ENCODE measurements around the gene IMMP2L.
A peak's percentile ranks its signal among the peaks of the same experiment; 100 is the strongest.
"Not testable (repeated sequence)": the region's sequence is repeated elsewhere in the genome, so short reads cannot be mapped to it uniquely, and the experiment has no call there.

The IMMP2L gene

DNA sequence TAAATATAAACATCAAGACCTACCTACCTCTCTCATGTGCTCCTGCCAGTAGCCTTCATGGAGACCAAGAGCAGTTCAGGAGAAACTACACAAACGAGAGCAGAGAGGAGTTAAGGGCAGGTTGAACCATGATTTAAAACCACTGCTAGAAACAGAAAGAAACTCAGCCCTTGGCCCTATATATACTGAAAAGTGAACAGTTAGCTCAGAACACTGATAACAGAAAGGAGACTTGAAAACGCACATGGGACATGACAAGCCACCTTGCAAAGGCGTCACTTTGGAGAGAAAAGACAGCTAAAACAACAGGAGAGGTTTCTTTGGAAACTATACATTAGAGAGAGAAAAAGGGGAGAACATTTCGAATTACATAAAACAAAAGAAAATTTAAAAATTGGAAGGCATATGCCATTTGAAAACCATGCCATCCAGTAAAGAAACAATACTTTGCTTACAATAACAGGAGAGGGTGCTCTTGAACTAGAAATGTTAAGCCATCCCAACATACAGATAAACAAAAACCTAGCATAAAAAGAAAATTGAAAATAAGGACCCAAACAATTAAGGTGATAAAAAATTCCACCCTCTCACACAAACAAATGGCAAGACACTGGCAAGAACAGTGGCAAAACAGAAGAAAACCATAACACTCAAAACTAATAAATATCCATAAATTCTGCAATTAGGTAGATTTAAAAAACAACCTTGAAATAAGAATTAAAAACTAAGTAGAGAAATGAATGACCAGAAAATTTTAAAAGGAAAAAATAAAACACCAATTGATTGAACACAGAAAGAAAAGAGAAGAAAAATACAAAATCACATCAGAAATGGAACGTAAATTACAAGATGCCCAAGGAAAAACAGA, 232.7 kb downstream of the IMMP2L start:
- no peak overlapping the region for H3K27ac ChIP-seq

DNA sequence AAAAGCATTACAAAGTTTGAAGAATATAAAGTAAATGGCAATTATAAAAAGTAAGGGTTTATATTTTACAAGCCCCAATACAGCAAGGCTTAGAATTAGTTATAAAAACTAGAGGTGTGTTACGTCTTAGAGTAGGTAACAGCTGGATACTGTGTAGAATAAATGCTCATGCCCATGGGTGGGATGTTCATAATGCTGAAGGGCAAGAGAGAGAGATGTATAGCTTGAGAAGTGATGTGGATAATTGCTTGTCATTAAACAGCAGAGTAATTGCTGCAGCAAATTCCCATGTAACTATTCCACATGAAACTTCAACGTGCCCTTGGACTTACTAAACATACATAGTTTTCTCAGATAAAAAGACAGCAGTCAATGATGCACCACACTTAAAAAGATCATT, 233.8 kb downstream of the IMMP2L start:
- TF ChIP-seq, protein P1, sequence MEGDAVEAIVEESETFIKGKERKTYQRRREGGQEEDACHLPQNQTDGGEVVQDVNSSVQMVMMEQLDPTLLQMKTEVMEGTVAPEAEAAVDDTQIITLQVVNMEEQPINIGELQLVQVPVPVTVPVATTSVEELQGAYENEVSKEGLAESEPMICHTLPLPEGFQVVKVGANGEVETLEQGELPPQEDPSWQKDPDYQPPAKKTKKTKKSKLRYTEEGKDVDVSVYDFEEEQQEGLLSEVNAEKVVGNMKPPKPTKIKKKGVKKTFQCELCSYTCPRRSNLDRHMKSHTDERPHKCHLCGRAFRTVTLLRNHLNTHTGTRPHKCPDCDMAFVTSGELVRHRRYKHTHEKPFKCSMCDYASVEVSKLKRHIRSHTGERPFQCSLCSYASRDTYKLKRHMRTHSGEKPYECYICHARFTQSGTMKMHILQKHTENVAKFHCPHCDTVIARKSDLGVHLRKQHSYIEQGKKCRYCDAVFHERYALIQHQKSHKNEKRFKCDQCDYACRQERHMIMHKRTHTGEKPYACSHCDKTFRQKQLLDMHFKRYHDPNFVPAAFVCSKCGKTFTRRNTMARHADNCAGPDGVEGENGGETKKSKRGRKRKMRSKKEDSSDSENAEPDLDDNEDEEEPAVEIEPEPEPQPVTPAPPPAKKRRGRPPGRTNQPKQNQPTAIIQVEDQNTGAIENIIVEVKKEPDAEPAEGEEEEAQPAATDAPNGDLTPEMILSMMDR (conservative IDR thresholded peaks at IDR 0.05): no peak
- no peak for TF ChIP-seq ZFX (IDR thresholded peaks at IDR 0.05)

More for the DNA sequence above, 232.7 kb downstream of the IMMP2L start:
- TF ChIP-seq ZFX (IDR thresholded peaks at IDR 0.05): no peak
- TF ChIP-seq, protein P1 (conservative IDR thresholded peaks at IDR 0.05): no peak; the same call in 1 of the 2 replicates

DNA sequence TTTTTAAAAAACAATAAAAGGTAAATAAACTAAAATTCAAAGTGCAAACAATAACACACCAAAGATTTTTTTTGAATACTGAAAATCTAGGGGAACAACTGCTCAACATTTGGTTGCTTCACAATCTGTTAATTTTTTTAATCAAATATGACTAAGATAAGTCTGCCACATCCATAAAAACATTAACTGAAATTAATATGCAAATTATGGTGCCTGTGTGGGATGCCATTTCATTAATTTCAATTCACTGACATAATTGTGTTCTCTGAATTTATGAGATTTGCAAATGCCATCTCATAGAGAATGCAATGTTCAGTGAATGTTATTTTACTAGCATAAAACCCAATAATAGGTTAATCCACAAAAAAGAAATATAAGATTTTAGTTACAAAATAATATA, 237.5 kb downstream of the IMMP2L start:
- TF ChIP-seq, protein P1 (conservative IDR thresholded peaks at IDR 0.05): no peak
- no peak for TF ChIP-seq ZFX (IDR thresholded peaks at IDR 0.05)
- no peak overlapping the region for H3K27ac ChIP-seq

More for the DNA sequence above, 233.8 kb downstream of the IMMP2L start:
- H3K27ac ChIP-seq: no peak overlapping the region

DNA sequence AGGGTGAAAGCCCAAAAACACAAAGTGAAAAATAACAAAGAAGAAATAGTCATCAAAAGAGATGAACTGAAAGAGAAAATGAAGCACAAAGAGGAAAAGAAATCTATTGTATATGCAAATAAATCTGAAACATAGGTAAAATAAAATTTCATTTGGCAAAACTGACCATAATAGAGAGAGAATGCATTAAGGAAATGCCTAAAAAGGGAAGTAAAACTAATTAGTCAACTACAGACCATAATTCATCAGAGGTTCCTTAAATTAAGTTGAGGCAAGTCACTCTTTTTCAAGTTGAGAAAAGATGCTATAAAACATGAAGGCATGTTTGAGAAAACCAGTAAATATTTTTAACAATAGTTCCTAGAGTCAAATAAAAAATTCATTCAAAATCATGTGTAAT, 238.1 kb downstream of the IMMP2L start:
- TF ChIP-seq, protein P1 (conservative IDR thresholded peaks at IDR 0.05): no peak
- TF ChIP-seq ZFX (IDR thresholded peaks at IDR 0.05): no peak
- no peak overlapping the region for H3K27ac ChIP-seq

DNA sequence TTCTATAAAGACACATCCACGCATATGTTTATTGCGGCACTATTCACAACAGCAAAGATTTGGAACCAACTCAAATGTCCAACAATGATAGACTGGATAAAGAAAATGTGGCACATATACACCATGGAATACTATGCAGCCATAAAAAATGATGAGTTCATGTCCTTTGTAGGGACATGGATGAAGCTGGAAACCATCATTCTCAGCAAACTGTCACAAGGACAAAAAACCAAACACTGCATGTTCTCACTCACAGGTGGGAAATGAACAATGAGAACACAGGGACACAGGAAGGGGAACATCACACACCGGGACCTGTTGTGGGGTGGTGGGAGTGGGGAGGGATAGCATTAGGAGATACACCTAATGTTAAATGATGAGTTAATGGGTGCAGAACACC, 238.6 kb downstream of the IMMP2L start:
- not testable (repeated sequence) for H3K27ac ChIP-seq

DNA sequence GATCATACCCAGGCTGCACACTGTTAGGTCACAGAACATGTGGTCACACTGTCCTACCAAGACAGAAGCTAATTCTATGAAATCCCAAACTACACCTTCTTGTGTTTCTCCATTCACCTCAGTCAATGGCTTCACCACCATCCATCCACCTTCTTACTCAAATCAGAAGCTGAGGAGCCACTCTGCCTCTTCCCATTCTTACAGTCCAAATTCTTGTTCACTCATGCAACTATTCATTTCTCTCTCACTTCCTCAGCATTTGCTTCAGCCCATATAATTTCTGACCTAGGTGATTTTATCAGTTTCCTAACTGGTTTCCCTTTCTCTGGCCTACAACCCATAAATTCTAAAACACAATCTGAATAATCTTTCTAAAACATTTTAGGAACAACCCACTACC, 242.2 kb downstream of the IMMP2L start:
- H3K27ac ChIP-seq: no peak overlapping the region

DNA sequence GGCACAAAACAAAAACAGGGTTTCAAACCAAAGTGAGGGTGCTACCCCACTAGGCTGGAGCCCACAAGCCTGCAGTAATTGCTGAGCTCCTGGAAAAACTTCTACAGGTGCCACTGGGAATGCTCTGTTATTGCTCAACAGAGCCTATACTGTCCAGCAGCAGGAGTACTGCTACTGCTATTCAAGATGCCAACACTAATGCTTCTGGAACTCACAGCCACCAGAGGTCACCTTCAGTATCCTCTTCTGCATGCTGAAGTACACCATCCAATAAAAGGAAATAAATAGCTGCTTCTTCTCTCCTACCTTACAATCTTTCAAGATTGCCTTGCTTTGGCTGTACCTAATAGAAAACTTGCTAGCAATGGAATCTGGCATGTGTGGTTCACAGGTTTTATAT, 249.3 kb downstream of the IMMP2L start:
- TF ChIP-seq ZFX (IDR thresholded peaks at IDR 0.05): no peak
- TF ChIP-seq, protein P1 (conservative IDR thresholded peaks at IDR 0.05): peak; percentile 12; the same call in 1 of the 2 replicates
- no peak overlapping the region for H3K27ac ChIP-seq

More for the DNA sequence above, 242.2 kb downstream of the IMMP2L start:
- TF ChIP-seq, protein P1 (conservative IDR thresholded peaks at IDR 0.05): no peak
- no peak for TF ChIP-seq ZFX (IDR thresholded peaks at IDR 0.05)

DNA sequence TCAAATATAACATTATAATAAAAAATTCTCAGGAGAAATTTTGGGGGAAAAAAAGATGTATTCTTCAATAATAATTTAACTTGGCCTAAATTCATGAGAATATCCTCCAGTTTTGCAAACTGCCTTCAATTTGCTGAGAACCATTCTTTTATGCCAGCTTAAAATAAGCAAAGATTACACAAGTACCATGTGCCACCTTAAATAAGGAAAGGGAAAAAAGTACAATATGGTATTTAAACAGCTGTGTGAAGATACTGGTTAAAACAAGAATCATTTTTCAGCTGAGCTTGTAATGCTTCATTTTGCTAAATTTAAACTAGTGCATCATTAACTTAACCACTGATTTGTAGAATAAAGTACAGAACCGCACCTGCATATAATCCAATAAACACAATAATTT, 253.6 kb downstream of the IMMP2L start:
- no peak overlapping the region for H3K27ac ChIP-seq
- no peak for TF ChIP-seq ZFX (IDR thresholded peaks at IDR 0.05)
- TF ChIP-seq, protein P1 (conservative IDR thresholded peaks at IDR 0.05): no peak

All from C4-2B (cell line).